Karpas-422 (cell line): ENCODE measurements around the gene IMPA2. TPM values are rescaled to one million over a fixed set of nuclear protein-coding genes. Genes with fewer than 3 reads are reported as not detected.
"Not testable (repeated sequence)": the region's sequence is repeated elsewhere in the genome, so short reads cannot be mapped to it uniquely, and the experiment has no call there.

Experiments
- DNase-seq: peaks from one replicate; pipeline ENCODE4 v3.0.0-alpha.2; 2015
- H2AFZ ChIP-seq: fragments of 200-600 bp; sonication (generic); 2 replicates; pipeline ENCODE4 v1.6.1; 2014; ENCODE audit warnings: antibody characterized with exemption, low read length, mixed read lengths
- H3K27ac ChIP-seq: fragments of 200-600 bp; sonication (generic); 2 replicates; pipeline ENCODE4 v1.5.1; 2014; ENCODE audit warnings: mild to moderate bottlenecking, low read length, moderate library complexity
- H3K27me3 ChIP-seq: fragments of 200-600 bp; sonication (generic); 2 replicates; pipeline ENCODE4 v1.6.1; 2014; ENCODE audit warnings: low read length, mixed read lengths
- H3K36me3 ChIP-seq: fragments of 200-600 bp; sonication (generic); 2 replicates; pipeline ENCODE4 v1.6.1; 2014; ENCODE audit warnings: low read length, mixed read lengths; ENCODE audit not compliant: insufficient read depth
- H3K4me1 ChIP-seq: fragments of 200-600 bp; sonication (generic); 2 replicates; pipeline ENCODE4 v1.6.1; 2014; ENCODE audit warnings: mild to moderate bottlenecking, low read length, mixed read lengths
- H3K4me2 ChIP-seq: fragments of 200-600 bp; sonication (generic); 2 replicates; pipeline ENCODE4 v1.6.1; 2014; ENCODE audit warnings: low read length, low read depth, mild to moderate bottlenecking; ENCODE audit not compliant: poor library complexity, severe bottlenecking
- H3K4me3 ChIP-seq: fragments of 200-600 bp; sonication (generic); 2 replicates; pipeline ENCODE4 v1.5.1; 2014; ENCODE audit warnings: mild to moderate bottlenecking, antibody characterized with exemption, low read length, mixed read lengths
- H3K79me2 ChIP-seq: fragments of 200-600 bp; sonication (generic); 2 replicates; pipeline ENCODE4 v1.6.1; 2014; ENCODE audit warnings: mild to moderate bottlenecking, low read length, mixed read lengths
- H3K9ac ChIP-seq: fragments of 200-600 bp; sonication (generic); 2 replicates; pipeline ENCODE4 v1.6.0; 2014; ENCODE audit warnings: low read length
- H3K9me2 ChIP-seq: fragments of 200-600 bp; sonication (generic), shearing (Covaris generic); replicated peaks from 2 replicates; pipeline ENCODE4 v1.6.0; 2014; ENCODE audit warnings: mild to moderate bottlenecking, low read length, moderate library complexity; ENCODE audit not compliant: insufficient read depth
- H3K9me3 ChIP-seq: fragments of 300-700, 200-600 bp; sonication (generic); 2 replicates; pipeline ENCODE4 v1.6.1; 2014; ENCODE audit warnings: low read length, mixed read lengths
- H4K20me1 ChIP-seq: fragments of 200-600 bp; sonication (generic); 2 replicates; pipeline ENCODE4 v1.6.1; 2014; ENCODE audit warnings: mild to moderate bottlenecking, antibody characterized with exemption, low read length, low read depth; ENCODE audit not compliant: insufficient read depth
- small RNA-seq: library from RNA; depleted of rRNA; stranded (forward); fragments of <200 nt; gene quantifications from one replicate; pipeline ENCODE3, GENCODE V24; 2014
- total RNA-seq: library from RNA; depleted of rRNA; stranded (reverse); fragments of >200 nt; shearing (Covaris generic); gene quantifications from 2 replicates; pipeline ENCODE4 v1.2.3, GENCODE V29; 2014; ENCODE audit warnings: low replicate concordance; rRNA removed

IMPA2 gene
- total RNA-seq, 1 experiment from 2014 or later = 0.89 TPM

- Histone ChIP-seq H3K9me2 (no peaks in the 10 kb centered on the region), H3K9me3 (no peaks in the 10 kb centered on the region), H3K36me3 (no peaks in the 10 kb centered on the region), H3K27me3 (no peaks in the 10 kb centered on the region), H4K20me1 (no peaks in the 10 kb centered on the region), H3K4me2 (no peak overlapping the region), H2AFZ (no peak overlapping the region), H3K9ac (no peak overlapping the region), H3K4me1 (no peaks in the 10 kb centered on the region), H3K79me2 (no peaks in the 10 kb centered on the region), H3K27ac (no peak overlapping the region), H3K4me3 (no peak overlapping the region)
- no peak for DNase-seq
Measured at GRCh38 chr18:12072996-12073395, 91.7 kb downstream of the IMPA2 start.

GRCh38 chr18:12074736-12075135 lies 93.4 kb downstream of the IMPA2 start:
- no peak overlapping the region for H2AFZ ChIP-seq
- no peak overlapping the region for H3K4me3 ChIP-seq
- no peak overlapping the region for H3K9ac ChIP-seq
- DNase-seq = no peak
- no peak overlapping the region for H3K27ac ChIP-seq
- H3K27me3 ChIP-seq = no peaks in the 10 kb centered on the region
- no peaks in the 10 kb centered on the region for H3K4me1 ChIP-seq
- no peak overlapping the region for H3K4me2 ChIP-seq
- no peaks in the 10 kb centered on the region for H3K9me2 ChIP-seq
- no peaks in the 10 kb centered on the region for H3K79me2 ChIP-seq
- no peaks in the 10 kb centered on the region for H3K9me3 ChIP-seq
- no peaks in the 10 kb centered on the region for H3K36me3 ChIP-seq
- H4K20me1 ChIP-seq = no peaks in the 10 kb centered on the region

- no peaks in the 10 kb centered on the region for H3K79me2 ChIP-seq
- no peak overlapping the region for H3K9ac ChIP-seq
- no peaks in the 10 kb centered on the region for H3K9me3 ChIP-seq
- no peaks in the 10 kb centered on the region for H3K9me2 ChIP-seq
- no peaks in the 10 kb centered on the region for H4K20me1 ChIP-seq
- H3K27ac ChIP-seq = no peak overlapping the region
- no peaks in the 10 kb centered on the region for H3K27me3 ChIP-seq
- H3K4me3 ChIP-seq = no peak overlapping the region
- H3K4me1 ChIP-seq = no peaks in the 10 kb centered on the region
- no peak for DNase-seq
- H2AFZ ChIP-seq = no peak overlapping the region
- no peaks in the 10 kb centered on the region for H3K36me3 ChIP-seq
- no peak overlapping the region for H3K4me2 ChIP-seq
Measured at GRCh38 chr18:12076424-12077140, 95.3 kb downstream of the IMPA2 start.

GRCh38 chr18:12077994-12078393 lies 96.7 kb downstream of the IMPA2 start:
- not testable (repeated sequence) for H3K4me1 ChIP-seq, H3K9me3 ChIP-seq, H3K9me2 ChIP-seq, H3K9ac ChIP-seq, H2AFZ ChIP-seq, H3K4me2 ChIP-seq, H3K79me2 ChIP-seq, H3K36me3 ChIP-seq, H4K20me1 ChIP-seq, H3K27me3 ChIP-seq, DNase-seq, H3K27ac ChIP-seq, H3K4me3 ChIP-seq

GRCh38 chr18:12079491-12080237 lies 98.4 kb downstream of the IMPA2 start:
- Histone ChIP-seq H3K79me2 (no peaks in the 10 kb centered on the region), H3K27me3 (no peaks in the 10 kb centered on the region), H3K36me3 (no peaks in the 10 kb centered on the region), H3K9me2 (no peaks in the 10 kb centered on the region), H3K27ac (no peak overlapping the region), H4K20me1 (no peaks in the 10 kb centered on the region), H3K4me3 (no peak overlapping the region), H3K9me3 (no peaks in the 10 kb centered on the region), H3K4me1 (no peaks in the 10 kb centered on the region), H2AFZ (no peak overlapping the region), H3K9ac (no peak overlapping the region), H3K4me2 (no peak overlapping the region)
- no peak for DNase-seq

Small RNAs within 50 kb of the gene (small RNA-seq; reads per million reads assigned to genes)
- not detected for gene AP001542.1

Other genes with a start within 250 kb of the IMPA2 start
- 28.3 and 34.3 TPM in 2 replicates for gene CHMP1B, start 130.1 kb upstream of the IMPA2 start, total RNA-seq
- gene MPPE1, start 73.2 kb upstream of the IMPA2 start, total RNA-seq = 30.7 and 44.4 TPM in 2 replicates
- not detected in 2 replicates for gene ANKRD62, start 112.3 kb downstream of the IMPA2 start, total RNA-seq